HG02885 (cell line): ENCODE results near the gene PRSS38.

Experiments
- ATAC-seq: cut with Tn5 transposase; IDR thresholded peaks from one replicate; pipeline ENCODE4 v1.9.1; 2021; ENCODE audit warnings: mild to moderate bottlenecking; ENCODE audit not compliant: unreplicated experiment, poor library complexity

The PRSS38 gene

GRCh38 chr1:227815468-227816409 lies at the start of gene PRSS38:
PRSS38 (plus strand) TSS chr1:227815675; CDS start chr1:227815717, 42 bp downstream.
- ATAC-seq: no peak

- no peak for ATAC-seq
Observed at GRCh38 chr1:227766015-227766634, 49.4 kb upstream of the PRSS38 start.

GRCh38 chr1:227766653-227767277 lies 48.7 kb upstream of the PRSS38 start:
- ATAC-seq: no peak

GRCh38 chr1:227767401-227768124 lies 47.9 kb upstream of the PRSS38 start:
- ATAC-seq: no peak

- no peak for ATAC-seq
Observed at GRCh38 chr1:227768125-227768439, 47.4 kb upstream of the PRSS38 start.

- ATAC-seq: no peak
Observed at GRCh38 chr1:227768640-227769039, 46.8 kb upstream of the PRSS38 start.

GRCh38 chr1:227769047-227769935 lies 46.2 kb upstream of the PRSS38 start:
- ATAC-seq: no peak

GRCh38 chr1:227769936-227770494 lies 45.5 kb upstream of the PRSS38 start:
- ATAC-seq: no peak

GRCh38 chr1:227770812-227771211 lies 44.7 kb upstream of the PRSS38 start:
- no peak for ATAC-seq

GRCh38 chr1:227771326-227771725 lies 44.1 kb upstream of the PRSS38 start:
- ATAC-seq: no peak

- ATAC-seq: no peak
Observed at GRCh38 chr1:227771771-227772170, 43.7 kb upstream of the PRSS38 start.

- ATAC-seq: no peak
Observed at GRCh38 chr1:227773558-227773957, 41.9 kb upstream of the PRSS38 start.

GRCh38 chr1:227774051-227774731 lies 41.3 kb upstream of the PRSS38 start:
- no peak for ATAC-seq

GRCh38 chr1:227774821-227775661 lies 40.4 kb upstream of the PRSS38 start:
- ATAC-seq: no peak

- no peak for ATAC-seq
Observed at GRCh38 chr1:227775841-227776240, 39.6 kb upstream of the PRSS38 start.

GRCh38 chr1:227776331-227776771 lies 39.1 kb upstream of the PRSS38 start:
- ATAC-seq: no peak

GRCh38 chr1:227777156-227777555 lies 38.3 kb upstream of the PRSS38 start:
- ATAC-seq: no peak

- no peak for ATAC-seq
Observed at GRCh38 chr1:227777646-227778045, 37.8 kb upstream of the PRSS38 start.
